ENCODE measurements around the gene WARS2.

The WARS2 gene

DNA sequence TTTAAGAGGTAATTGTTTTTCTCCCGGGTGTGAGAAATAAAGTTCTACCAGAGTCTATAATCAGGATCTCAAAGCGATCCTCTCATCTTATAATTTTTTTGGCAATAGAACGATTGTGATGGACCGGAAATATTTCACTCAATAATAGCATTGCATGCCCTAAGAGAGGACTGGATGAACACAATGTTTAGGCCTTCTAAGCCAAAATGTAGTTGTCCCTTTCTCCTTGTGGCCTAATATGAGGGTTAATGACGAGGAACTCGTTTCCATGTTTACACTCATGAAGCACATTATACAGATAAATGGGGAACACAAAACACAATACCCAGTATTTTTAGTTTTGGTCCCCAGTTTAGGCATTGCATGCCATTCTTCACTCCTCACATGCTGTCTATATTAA lies 158.2 kb downstream of the WARS2 start:
- no peak overlapping the region for H3K4me3 ChIP-seq (ENCODE audit: low read depth in 1 of 2, low read length in 2 of 2)
- H3K9ac ChIP-seq (ENCODE audit: low read depth in 1 of 2, low read length in 2 of 2) = no peak overlapping the region
- H3K9me3 ChIP-seq (ENCODE audit: control insufficient read depth in 1 of 2, low read length in 2 of 2) = no peaks in the 10 kb centered on the region
- H3K36me3 ChIP-seq (ENCODE audit: control insufficient read depth in 1 of 2, insufficient read depth in 2 of 2, low read length in 2 of 2) = no peaks in the 10 kb centered on the region
- peaks cover 12 to 14% of the 10 kb centered on the region in 2 donors for H3K4me1 ChIP-seq (ENCODE audit: control insufficient read depth in 1 of 2, insufficient read depth in 2 of 2, low read length in 2 of 2)
- H3K27me3 ChIP-seq (ENCODE audit: control insufficient read depth in 1 of 2, insufficient read depth in 2 of 2, low read length in 2 of 2) = peaks cover 91 to 98% of the 10 kb centered on the region in 2 donors
- H3K27ac ChIP-seq (ENCODE audit: low read depth, low read length) = no peak overlapping the region

DNA sequence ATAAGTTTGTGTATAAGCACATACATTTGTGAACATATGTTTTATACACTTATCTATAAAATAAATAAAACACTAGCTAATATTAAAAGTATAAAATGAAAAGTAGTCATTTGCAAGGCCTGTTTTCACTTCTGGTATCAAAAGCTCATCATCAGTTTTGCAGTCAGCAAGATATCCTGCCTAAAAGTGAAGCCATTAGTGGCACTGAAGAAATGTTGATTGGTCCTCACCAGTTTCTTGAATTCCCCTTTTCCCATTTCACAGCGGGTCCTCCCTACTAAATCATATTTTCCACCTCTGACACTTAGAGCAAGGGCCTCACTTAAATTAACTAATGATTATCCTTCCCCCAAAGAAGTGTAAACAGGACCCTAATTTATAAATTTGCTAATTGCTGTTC lies 159.0 kb downstream of the WARS2 start:
- H3K9ac ChIP-seq (ENCODE audit: low read depth in 1 of 2, low read length in 2 of 2) = no peak overlapping the region
- no peaks in the 10 kb centered on the region for H3K9me3 ChIP-seq (ENCODE audit: control insufficient read depth in 1 of 2, low read length in 2 of 2)
- peaks cover 8 to 12% of the 10 kb centered on the region in 2 donors for H3K4me1 ChIP-seq (ENCODE audit: control insufficient read depth in 1 of 2, insufficient read depth in 2 of 2, low read length in 2 of 2)
- H3K4me3 ChIP-seq (ENCODE audit: low read depth in 1 of 2, low read length in 2 of 2) = no peak overlapping the region
- H3K36me3 ChIP-seq (ENCODE audit: control insufficient read depth in 1 of 2, insufficient read depth in 2 of 2, low read length in 2 of 2) = no peaks in the 10 kb centered on the region
- H3K27me3 ChIP-seq (ENCODE audit: control insufficient read depth in 1 of 2, insufficient read depth in 2 of 2, low read length in 2 of 2) = peaks cover 83 to 96% of the 10 kb centered on the region in 2 donors
- no peak overlapping the region for H3K27ac ChIP-seq (ENCODE audit: low read depth, low read length)
